K562 (cell line): ENCODE results near the gene N4BP2. TPM values are rescaled to one million over a fixed set of nuclear protein-coding genes. Genes with fewer than 3 reads are reported as not detected.
A peak's percentile ranks its signal among the peaks of the same experiment; 100 is the strongest.

ENCODE experiments used
- BCL6 ChIP-seq: fragments of 250-450 bp; sonication (Bioruptor Pico); IDR thresholded peaks from 2 replicates; pipeline ENCODE4 v1.4.0; 2020
- HNRNPUL1 ChIP-seq: fragments of 200-400 bp; formaldehyde crosslinking; IDR thresholded peaks from 2 replicates; pipeline ENCODE4 v1.6.1; 2017; ENCODE audit warnings: low read length
- POLR2A ChIP-seq: fragments of 450-650 bp; conservative IDR thresholded peaks from 2 replicates; pipeline ENCODE4 v1.6.1; 2016
- ZMIZ1 ChIP-seq, 2 experiments: fragments of 150-350 bp in 1 of 2; IDR thresholded peaks; 2 replicates each; pipeline ENCODE4 v1.6.1; 2012 to 2016; ENCODE audit warnings: low read depth in 2 of 2, low read length in 2 of 2, mild to moderate bottlenecking in 1 of 2, moderate library complexity in 1 of 2
- polyA plus RNA-seq, 8 experiments: library from polyadenylated mRNA; depleted of rRNA in 4 of 8; stranded (reverse) in 5 of 8; unstranded in 3 of 8; fragments of >200 nt; fragmentation: Nextera tagmentation in 2 of 8; fragmentation: Illumina TruSeq in 1 of 8; extraction: Ambion mirVana in 2 of 8; extraction: Trizol in 1 of 8; gene quantifications; 2 replicates each; pipeline versions ENCODE4 v1.2.1 to v1.2.3, GENCODE V29; 2011 to 2014; ENCODE audit warnings: inconsistent platforms in 1 of 8, missing spikeins in 1 of 8
- total RNA-seq, 7 experiments: library from RNA; depleted of rRNA in 6 of 7; stranded (reverse); fragments of >200 nt in 6 of 7; fragmentation: Illumina TruSeq in 2 of 7; extraction: Trizol in 2 of 7; gene quantifications; 2 replicates each; pipeline versions ENCODE4 v1.2.1 to v1.2.3, GENCODE V29; 2011 to 2021; ENCODE audit warnings: low replicate concordance in 1 of 7
- TF ChIP-seq, protein P1 (sequence below): fragments of 450-650 bp; IDR thresholded peaks from 2 replicates; pipeline ENCODE4 v1.6.1; 2016; ENCODE audit warnings: mild to moderate bottlenecking
- TF ChIP-seq, protein P2 (sequence below): fragments of 450-650 bp; formaldehyde crosslinking; IDR thresholded peaks from 2 replicates; pipeline ENCODE4 v1.4.0; 2022; ENCODE audit warnings: missing genetic modification characterization
- TF ChIP-seq, protein P3 (sequence below): fragments of 250-450 bp; sonication (Bioruptor Pico); IDR thresholded peaks from 2 replicates; pipeline ENCODE4 v1.8.0; 2021; ENCODE audit warnings: moderate library complexity, mild to moderate bottlenecking, inconsistent platforms
- TF ChIP-seq, protein P4 (sequence below), 2 experiments: fragments of 450-650 bp; IDR thresholded peaks; 2 replicates each; pipeline ENCODE4 v1.6.1; 2016; ENCODE audit warnings: mild to moderate bottlenecking in 2 of 2, borderline replicate concordance in 1 of 2, low read depth in 1 of 2, moderate library complexity in 1 of 2
- TF ChIP-seq, protein P5 (sequence below): fragments of 450-650 bp; formaldehyde crosslinking; IDR thresholded peaks from 2 replicates; pipeline ENCODE4 v1.4.0; 2022; ENCODE audit warnings: mild to moderate bottlenecking, moderate library complexity

N4BP2 gene
- total and polyA plus RNA-seq, 9 of the 15 experiments (the other 6 are each of a cell fraction or from before 2014, with no cell fraction given), result 2.7 to 12.6 (median 7.6) TPM

GRCh38 chr4:40055511-40055862 is 1.2 kb upstream of the N4BP2 start (continued):
- no peak for TF ChIP-seq ZMIZ1 (IDR thresholded peaks at IDR 0.05; ENCODE audit: low read depth in 2 of 2, low read length in 2 of 2)
- TF ChIP-seq, protein P1, sequence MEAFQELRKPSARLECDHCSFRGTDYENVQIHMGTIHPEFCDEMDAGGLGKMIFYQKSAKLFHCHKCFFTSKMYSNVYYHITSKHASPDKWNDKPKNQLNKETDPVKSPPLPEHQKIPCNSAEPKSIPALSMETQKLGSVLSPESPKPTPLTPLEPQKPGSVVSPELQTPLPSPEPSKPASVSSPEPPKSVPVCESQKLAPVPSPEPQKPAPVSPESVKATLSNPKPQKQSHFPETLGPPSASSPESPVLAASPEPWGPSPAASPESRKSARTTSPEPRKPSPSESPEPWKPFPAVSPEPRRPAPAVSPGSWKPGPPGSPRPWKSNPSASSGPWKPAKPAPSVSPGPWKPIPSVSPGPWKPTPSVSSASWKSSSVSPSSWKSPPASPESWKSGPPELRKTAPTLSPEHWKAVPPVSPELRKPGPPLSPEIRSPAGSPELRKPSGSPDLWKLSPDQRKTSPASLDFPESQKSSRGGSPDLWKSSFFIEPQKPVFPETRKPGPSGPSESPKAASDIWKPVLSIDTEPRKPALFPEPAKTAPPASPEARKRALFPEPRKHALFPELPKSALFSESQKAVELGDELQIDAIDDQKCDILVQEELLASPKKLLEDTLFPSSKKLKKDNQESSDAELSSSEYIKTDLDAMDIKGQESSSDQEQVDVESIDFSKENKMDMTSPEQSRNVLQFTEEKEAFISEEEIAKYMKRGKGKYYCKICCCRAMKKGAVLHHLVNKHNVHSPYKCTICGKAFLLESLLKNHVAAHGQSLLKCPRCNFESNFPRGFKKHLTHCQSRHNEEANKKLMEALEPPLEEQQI, result no peak
- TF ChIP-seq, protein P2, sequence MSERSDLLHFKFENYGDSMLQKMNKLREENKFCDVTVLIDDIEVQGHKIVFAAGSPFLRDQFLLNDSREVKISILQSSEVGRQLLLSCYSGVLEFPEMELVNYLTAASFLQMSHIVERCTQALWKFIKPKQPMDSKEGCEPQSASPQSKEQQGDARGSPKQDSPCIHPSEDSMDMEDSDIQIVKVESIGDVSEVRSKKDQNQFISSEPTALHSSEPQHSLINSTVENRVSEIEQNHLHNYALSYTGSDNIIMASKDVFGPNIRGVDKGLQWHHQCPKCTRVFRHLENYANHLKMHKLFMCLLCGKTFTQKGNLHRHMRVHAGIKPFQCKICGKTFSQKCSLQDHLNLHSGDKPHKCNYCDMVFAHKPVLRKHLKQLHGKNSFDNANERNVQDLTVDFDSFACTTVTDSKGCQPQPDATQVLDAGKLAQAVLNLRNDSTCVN (CRISPR knock-in tag), result no peak
- no peak for TF ChIP-seq BCL6 (CRISPR knock-in tag)
- no peak for TF ChIP-seq POLR2A
- TF ChIP-seq, protein P3, sequence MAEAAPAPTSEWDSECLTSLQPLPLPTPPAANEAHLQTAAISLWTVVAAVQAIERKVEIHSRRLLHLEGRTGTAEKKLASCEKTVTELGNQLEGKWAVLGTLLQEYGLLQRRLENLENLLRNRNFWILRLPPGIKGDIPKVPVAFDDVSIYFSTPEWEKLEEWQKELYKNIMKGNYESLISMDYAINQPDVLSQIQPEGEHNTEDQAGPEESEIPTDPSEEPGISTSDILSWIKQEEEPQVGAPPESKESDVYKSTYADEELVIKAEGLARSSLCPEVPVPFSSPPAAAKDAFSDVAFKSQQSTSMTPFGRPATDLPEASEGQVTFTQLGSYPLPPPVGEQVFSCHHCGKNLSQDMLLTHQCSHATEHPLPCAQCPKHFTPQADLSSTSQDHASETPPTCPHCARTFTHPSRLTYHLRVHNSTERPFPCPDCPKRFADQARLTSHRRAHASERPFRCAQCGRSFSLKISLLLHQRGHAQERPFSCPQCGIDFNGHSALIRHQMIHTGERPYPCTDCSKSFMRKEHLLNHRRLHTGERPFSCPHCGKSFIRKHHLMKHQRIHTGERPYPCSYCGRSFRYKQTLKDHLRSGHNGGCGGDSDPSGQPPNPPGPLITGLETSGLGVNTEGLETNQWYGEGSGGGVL (CRISPR knock-in tag), result no peak
- TF ChIP-seq, protein P4, sequence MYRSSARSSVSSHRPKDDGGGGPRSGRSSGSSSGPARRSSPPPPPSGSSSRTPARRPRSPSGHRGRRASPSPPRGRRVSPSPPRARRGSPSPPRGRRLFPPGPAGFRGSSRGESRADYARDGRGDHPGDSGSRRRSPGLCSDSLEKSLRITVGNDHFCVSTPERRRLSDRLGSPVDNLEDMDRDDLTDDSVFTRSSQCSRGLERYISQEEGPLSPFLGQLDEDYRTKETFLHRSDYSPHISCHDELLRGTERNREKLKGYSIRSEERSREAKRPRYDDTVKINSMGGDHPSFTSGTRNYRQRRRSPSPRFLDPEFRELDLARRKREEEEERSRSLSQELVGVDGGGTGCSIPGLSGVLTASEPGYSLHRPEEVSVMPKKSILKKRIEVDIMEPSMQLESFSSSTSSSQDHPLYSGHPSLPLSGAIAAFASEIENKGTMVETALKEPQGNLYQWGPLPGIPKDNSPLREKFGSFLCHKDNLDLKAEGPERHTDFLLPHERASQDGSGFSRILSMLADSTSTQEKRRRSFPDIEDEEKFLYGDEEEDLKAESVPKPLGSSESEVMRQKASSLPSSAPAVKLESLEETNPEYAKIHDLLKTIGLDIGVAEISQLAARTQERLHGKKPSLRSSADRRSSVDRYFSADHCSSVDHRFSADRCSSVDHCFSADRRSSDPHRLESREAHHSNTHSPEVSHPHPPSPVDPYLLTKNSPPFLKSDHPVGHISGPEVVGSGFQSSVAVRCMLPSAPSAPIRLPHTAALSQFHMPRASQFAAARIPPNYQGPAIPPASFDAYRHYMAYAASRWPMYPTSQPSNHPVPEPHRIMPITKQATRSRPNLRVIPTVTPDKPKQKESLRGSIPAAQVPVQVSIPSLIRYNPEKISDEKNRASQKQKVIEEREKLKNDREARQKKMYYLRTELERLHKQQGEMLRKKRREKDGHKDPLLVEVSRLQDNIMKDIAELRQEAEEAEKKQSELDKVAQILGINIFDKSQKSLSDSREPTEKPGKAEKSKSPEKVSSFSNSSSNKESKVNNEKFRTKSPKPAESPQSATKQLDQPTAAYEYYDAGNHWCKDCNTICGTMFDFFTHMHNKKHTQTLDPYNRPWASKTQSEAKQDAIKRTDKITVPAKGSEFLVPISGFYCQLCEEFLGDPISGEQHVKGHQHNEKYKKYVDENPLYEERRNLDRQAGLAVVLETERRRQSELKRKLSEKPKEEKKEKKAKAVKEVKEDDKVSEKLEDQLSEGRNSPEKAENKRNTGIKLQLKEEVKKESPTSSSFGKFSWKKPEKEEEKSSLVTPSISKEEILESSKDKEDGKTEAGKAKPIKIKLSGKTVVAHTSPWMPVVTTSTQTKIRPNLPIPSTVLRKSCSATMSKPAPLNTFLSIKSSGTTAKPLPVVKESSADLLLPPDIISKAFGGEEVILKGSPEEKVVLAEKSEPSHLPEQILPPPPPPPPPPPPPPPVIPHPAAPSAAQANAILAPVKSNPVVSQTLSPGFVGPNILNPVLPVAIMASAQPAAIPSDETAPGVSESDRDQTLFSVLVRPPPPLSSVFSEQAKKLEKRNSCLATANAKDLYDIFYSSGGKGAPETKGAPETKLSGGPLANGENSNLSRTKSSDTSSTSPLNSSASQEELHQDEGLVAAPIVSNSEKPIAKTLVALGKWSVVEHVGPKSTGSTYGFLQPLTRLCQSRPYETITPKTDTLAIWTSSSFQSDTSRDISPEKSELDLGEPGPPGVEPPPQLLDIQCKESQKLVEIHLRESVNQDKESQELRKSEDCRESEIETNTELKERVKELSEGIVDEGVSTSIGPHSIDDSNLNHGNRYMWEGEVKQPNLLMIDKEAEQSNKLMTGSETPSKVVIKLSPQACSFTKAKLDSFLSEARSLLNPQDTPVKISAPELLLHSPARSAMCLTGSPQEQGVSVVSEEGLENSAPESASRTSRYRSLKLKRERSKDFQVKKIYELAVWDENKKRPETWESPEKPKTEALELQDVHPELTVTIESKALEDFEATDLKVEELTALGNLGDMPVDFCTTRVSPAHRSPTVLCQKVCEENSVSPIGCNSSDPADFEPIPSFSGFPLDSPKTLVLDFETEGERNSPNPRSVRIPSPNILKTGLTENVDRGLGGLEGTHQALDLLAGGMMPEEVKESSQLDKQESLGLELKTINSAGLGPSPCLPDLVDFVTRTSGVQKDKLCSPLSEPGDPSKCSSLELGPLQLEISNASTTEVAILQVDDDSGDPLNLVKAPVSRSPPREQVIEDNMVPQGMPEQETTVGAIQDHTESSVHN (IDR thresholded peaks at IDR 0.05; ENCODE audit: borderline replicate concordance in 1 of 2, low read depth in 1 of 2), result peak in 1 of 2 experiments; percentile 54; a peak in 1 of 4 replicates
- TF ChIP-seq, protein P5, sequence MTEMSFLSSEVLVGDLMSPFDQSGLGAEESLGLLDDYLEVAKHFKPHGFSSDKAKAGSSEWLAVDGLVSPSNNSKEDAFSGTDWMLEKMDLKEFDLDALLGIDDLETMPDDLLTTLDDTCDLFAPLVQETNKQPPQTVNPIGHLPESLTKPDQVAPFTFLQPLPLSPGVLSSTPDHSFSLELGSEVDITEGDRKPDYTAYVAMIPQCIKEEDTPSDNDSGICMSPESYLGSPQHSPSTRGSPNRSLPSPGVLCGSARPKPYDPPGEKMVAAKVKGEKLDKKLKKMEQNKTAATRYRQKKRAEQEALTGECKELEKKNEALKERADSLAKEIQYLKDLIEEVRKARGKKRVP (CRISPR knock-in tag), result no peak
- TF ChIP-seq HNRNPUL1, result no peak
